A172 (cell line): Measurements from ENCODE around the gene NAA25. TPM values are rescaled to one million over a fixed set of nuclear protein-coding genes. Genes with fewer than 3 reads are reported as not detected.

Experiments used
- total RNA-seq: library from RNA; depleted of rRNA; stranded (reverse); fragments of >200 nt; shearing (Covaris generic); gene quantifications from 2 replicates; pipeline ENCODE4 v1.2.3, GENCODE V29; 2014; rRNA removed

The NAA25 gene
- total RNA-seq, 1 experiment from 2014 or later = 25.0 TPM

Other genes starting within 250 kb of the NAA25 start
- gene TMEM116, start 95.6 kb downstream of the NAA25 start, total RNA-seq = 22.1 and 24.4 TPM in 2 replicates
- gene ERP29, start 95.4 kb downstream of the NAA25 start, total RNA-seq = 80.8 and 82.6 TPM in 2 replicates
- gene TRAFD1, start 16.8 kb upstream of the NAA25 start, total RNA-seq = 30.9 and 31.9 TPM in 2 replicates